NCI-H1048 (cell line): ENCODE results near the gene POFUT2.
"Not testable (repeated sequence)": the region's sequence is repeated elsewhere in the genome, so short reads cannot be mapped to it uniquely, and the experiment has no call there.

ENCODE experiments used
- DNase-seq: peaks from one replicate; lab custom pipeline; 2025; lab: John Stamatoyannopoulos, UW

The POFUT2 gene

DNA sequence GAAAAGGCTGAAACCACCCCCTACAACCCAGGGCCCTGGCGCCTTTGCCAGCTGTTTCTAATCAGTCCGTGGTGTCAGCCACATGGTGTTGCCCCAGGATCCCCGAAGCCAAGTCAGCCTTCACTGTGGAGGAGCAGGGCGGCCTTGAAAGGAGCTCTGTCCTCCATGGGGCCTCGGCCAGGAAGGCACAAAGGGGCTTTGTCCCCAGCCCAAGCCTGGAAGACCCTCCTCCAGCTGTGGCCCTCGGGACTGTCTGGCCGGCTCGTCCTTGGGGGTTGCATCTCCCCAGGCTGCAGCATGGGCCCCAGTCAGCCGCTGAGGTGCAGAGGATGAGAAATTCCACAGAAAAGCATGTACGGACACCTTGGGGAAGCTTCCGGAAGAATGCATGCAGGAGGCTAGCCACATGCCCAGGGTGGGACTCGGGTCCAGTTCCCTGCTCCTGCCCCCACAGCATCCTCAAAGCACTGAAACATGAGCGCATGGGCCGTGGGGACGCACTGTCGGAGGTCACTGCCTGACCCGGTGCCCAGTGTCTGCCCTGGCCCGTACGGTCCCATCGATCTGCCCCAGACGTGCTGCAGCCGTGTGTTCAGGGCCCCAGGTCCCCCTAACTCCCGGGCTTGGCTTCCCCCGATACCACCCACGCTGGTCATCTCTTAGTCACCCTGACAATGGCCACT is 38.6 kb upstream of the POFUT2 start:
- DNase-seq = no peak

DNA sequence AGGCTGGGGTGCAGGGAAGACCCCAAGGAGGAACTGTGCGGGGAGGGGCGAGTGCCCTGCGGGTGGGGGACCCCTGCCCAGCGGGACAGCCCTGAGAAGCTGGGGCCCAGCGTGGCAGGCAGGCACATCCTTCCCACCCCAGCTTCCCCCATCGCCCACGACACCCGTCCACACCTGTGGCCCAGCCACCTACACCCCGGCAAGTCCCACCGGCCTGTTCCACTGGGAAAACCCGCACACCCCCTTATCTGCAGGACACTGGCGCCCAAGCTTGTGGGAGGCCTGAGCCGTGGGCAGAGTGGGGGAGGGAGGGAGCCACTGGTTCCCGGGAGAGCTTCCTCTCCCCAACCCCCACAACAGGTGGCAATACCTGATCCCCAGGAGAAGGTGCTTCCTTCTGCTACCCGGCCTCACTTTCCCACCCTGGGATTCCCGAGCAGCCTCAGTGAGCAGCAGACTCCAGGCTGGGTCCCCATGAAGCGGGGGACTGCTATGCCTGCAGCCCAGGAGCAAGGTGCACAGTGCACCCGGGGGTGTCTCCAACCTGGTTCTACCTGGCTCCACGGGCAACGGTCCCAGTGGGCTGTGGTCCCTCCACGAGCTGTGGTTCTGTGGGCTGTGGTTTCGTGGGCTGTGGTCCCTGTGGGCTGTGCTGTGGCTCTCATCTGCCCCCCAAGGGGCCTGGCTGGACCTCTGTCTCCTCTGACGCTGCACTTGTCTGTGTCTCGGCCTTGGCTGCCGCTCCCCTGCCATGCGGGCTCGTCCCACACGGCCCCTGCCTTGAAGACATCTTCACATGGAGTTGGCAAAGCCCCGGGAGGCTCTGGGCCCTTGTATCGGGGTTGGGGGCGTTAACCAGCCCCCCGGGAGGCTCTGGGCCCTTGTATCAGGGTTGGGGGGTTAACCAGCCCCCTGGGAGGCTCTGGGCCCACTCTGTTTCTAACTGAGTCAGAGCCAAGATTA is 37.8 kb upstream of the POFUT2 start:
- no peak for DNase-seq

GRCh38 chr21:45324489-45325205 is 37.0 kb upstream of the POFUT2 start:
- no peak for DNase-seq

- no peak for DNase-seq
These were observed 36.0 kb upstream of the POFUT2 start for GRCh38 chr21:45323487-45324311.

DNA sequence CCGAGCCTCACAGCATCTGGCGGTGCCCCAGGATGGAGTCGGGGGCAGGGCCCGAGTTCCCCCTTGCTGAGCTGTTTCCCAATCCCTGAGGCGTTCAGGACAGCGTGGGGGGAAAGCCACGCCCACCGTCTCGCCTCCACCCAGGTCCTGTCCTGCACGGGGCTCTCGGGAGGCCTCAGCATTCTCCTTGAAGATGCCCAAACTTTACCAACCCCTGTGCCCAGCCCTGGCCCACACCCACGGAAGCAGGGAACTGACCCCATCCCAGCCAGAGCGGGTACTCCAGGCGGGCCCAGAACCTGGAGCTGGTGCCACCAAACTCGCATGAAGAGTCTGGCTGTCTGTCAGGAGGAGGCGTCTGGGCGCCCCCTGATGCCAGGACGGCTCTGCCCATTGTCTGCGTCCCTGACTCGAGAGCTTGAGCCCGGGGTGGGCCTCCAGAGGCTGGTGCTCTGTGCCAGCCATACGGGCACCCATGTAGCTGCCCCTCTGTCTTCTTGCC is 35.3 kb upstream of the POFUT2 start:
- DNase-seq = no peak

DNA sequence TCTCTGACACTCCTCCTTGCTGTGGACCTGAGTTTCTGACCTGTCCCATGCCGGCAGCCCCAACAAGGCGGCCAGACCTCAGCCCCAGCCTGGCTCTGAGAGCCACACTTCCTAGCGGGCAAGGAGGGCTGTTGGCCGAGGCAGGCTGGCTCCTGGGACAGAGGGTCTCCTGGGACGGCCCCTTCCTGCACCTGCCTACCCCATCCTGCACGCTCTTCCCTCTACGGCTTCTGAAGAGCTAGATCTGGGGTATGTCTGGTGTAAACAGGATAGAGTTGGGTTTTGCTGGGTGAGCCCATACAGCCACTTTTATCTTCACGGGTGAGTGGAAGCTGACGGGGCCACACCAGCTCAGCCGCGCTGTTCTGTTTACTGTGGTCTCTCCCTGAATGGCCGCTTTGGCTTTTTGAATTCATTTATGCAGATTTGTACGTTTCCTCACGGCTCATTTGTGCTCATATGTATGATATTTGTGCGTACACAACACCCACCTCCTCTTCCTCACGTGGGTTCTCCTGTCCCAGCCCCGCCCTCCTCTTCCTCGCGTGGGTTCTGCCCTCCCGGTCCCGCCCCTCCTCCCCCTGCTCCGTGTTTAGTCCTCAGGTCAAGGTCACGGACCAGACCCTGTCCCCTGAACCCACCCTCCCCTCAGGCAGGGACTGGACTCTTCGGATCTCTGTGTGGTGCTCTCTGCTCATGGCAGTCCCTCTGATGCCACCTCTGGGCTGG is 34.7 kb upstream of the POFUT2 start:
- no peak for DNase-seq

DNA sequence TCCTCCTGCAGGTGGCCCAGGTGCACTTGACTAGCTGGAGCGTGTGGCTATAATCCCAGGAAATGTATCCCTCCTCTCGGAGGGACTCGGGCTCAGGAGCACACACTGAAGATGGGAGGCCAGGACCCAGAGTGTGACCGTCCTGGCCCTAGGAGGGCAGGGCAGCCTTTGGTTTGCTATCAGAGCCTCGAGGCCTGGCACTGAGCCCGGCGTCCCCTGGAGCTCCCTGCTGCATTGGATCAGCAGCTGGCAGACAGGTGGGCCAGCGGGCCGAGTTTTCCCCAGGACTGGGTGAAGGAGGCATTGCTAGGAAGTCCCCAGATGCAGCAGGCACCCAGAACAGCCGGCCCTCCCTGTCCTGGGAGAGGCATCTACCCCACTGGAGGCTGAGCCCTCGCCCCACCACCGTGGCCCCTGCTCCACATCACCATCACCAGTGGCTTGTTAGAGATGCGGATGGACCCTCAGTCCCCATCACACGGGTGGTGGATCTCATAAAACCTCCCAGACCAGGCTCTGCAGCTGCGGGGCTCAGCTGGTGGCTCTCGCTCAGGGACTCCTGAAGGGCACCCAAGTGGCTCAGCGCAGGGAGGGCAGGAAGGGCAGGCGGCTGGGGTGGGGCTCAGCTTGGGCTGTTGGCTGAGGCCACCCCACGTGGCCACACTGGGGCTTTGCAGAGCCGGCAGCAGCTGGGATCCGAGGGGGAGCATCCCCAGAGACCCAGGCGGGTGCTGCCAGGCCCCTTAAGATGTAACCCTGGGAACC is 32.7 kb upstream of the POFUT2 start:
- DNase-seq = no peak

DNA sequence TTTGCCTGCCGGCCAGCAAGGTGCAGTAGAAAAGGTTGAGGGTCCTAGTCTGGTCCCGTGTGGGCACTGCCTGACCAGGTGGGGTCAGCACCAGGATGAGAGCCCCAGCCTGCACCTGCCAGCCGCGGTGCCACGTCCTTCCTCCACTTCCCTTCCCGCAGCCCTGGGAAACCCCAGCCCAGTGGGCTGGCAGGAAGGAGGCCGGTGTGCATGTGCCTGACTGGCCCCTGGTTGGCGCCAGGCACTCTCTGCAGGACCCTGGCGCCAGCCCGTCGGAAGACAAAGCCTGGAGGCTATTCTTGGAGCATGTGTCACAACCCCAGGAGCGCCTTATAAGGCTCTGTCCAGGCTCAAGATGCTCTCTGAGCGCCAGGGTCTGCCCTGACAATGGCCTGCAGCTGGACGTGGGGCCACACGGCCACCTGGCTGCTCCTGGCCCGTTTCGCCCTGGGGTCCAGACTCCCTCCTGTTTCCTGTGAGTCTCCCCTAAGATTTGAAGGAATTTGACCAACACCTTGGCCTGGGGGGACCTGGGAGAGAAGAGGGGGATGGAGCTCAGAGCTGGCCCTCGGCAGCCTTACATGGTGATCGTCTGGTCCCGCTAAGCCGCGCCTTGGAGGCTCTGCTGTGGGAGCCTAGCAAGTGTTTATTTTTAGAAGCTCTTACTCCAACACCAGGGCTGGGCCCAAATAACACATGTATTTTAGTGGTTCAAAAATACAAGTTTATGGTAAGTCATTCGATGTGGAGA is 31.9 kb upstream of the POFUT2 start:
- DNase-seq = no peak

- no peak for DNase-seq
These were observed 31.1 kb upstream of the POFUT2 start for GRCh38 chr21:45318556-45319404.

DNA sequence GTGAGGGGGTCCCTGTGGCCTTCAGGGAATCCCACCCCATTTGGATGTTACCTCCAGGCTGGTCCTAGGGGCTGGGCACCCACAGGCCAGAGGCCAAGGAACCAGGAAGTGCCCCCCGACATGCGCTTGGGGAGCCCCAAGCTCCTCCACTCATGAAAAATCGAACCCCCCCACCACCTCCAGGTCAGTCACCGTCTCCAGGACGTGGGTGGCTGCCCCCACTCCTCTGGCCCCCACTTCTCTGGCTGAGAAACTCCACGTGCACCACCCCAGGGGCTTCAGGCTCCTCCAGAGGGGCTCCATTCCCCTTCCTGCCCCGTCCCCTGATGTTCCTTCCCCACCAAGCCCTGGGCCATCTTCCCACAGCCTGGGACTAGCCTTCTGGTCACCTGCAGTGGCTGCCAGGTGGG is 30.5 kb upstream of the POFUT2 start:
- no peak for DNase-seq

DNA sequence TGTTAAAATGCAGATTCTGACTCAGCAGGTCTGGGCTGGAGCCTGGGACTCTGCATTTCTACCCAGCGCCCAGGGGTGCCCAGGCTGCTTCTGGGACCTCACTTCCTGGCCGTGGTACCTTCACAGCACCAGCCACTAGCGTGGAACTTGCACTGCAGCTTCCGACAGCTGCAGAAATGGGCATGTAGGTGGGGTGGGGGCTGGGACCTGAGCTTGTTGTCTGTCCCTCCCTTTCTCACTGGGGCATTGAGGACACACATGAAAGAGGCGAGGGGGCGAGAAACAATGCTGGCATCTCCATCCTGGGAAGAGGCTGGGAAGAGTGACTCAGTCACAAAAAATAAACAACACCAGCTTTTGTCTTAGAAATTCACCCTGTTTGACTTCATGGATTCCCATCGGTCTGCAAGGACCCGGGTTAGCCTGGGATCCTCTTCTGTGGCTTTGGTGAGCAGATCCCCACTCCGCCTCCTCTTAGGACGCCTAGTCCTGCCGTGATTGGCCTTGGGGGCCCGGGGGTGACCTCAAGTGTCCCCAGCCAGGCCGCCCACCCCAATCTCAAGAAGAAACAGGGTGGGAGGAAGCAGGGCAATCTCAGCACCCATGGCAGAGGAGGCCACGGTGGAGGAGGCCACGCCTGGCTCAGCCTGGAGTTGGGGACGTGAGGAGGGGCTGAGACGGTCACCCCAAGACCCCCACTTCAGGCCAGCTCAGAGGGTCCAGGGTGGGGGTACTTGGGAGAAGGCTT is 29.9 kb upstream of the POFUT2 start:
- no peak for DNase-seq

DNA sequence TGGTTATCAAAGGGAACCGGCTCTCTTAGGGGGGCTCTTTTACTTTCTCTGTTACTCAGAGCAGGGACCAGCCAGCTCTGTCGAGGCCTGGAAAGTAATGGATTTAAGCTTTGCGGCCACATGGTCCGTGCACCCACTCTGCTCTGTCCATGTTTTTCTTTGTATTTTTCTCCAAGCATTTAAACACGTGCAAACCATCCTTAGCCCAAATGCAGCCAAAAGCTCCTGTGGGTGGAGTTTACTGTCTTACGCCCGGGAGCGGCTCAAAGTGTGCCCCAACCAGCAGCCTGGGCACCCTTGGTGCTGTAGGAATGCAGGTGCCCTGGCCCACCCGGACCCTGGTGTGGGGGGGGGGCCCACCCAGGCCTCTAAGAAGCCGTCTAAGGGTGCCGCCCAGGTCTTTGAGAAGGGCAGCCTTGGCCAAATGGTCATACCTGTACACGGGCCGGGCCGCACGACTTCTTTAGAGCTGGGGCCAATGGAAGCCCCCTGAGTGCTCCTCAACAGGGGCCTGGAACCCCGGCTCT is 29.2 kb upstream of the POFUT2 start:
- no peak for DNase-seq

- DNase-seq = not testable (repeated sequence)
These were observed 28.2 kb upstream of the POFUT2 start for GRCh38 chr21:45315676-45316470.

GRCh38 chr21:45313682-45314081 is 26.0 kb upstream of the POFUT2 start:
- DNase-seq = no peak

DNA sequence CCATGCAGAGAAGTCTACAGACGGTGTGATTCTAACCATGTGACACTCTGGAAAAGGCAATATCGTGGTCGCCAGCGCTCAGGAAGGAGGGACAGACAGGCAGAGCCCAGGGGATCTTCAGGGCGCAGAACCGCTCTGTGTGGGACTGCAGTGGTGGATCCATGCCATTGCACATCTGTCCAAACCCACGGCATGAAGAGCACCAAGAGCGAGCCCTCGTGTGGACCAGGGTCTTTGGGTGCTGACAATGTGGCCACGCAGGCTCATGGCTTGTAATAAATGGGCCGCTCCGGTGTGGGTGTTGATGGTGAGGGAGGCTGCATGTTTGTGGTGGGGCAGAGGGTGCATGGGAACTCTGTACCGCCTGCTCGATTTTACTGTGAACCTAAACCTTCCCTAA is 25.3 kb upstream of the POFUT2 start:
- no peak for DNase-seq

GRCh38 chr21:45312296-45312695 is 24.6 kb upstream of the POFUT2 start:
- no peak for DNase-seq

GRCh38 chr21:45310459-45310858 is 22.8 kb upstream of the POFUT2 start:
- DNase-seq = no peak
